Ascending aorta (tissue), 2 donors: ENCODE data around the gene TUBA4A. TPM values are rescaled to one million over a fixed set of nuclear protein-coding genes. Genes with fewer than 3 reads are reported as not detected.

Source experiments
- DNase-seq, 2 donors: peaks; one replicate each; pipeline ENCODE4 v3.0.0-alpha.2; 2019; ENCODE audit warnings: low spot score in 2 of 2
- H3K27ac ChIP-seq, 2 donors: fragments of 200-600 bp; sonication (generic); one replicate each; pipeline ENCODE4 v1.5.1; 2016 to 2017; ENCODE audit warnings: mild to moderate bottlenecking in 1 of 2
- H3K27me3 ChIP-seq: fragments of 200-600 bp; sonication (generic); one replicate; pipeline ENCODE4 v1.5.1; 2017
- H3K36me3 ChIP-seq, 2 donors: fragments of 200-600 bp; sonication (generic); one replicate each; pipeline ENCODE4 v1.5.1; 2016
- H3K4me1 ChIP-seq, 2 donors: fragments of 200-600 bp; sonication (generic); one replicate each; pipeline ENCODE4 v1.5.1; 2016 to 2017; ENCODE audit warnings: mild to moderate bottlenecking in 1 of 2
- H3K4me3 ChIP-seq, 2 donors: fragments of 200-600 bp; sonication (generic); one replicate each; pipeline ENCODE4 v1.5.1; 2016 to 2017; ENCODE audit warnings: mild to moderate bottlenecking in 1 of 2
- H3K9me3 ChIP-seq, 2 donors: fragments of 200-600 bp; sonication (generic); one replicate each; pipeline ENCODE4 v1.5.1; 2016
- CTCF ChIP-seq, 3 experiments: fragments of 200-600 bp in 2 of 3; fragments of 450-650 bp in 1 of 3; sonication (generic) in 2 of 3; IDR thresholded peaks; one replicate each; pipeline ENCODE4 v1.5.1; 2016 to 2019; ENCODE audit warnings: antibody characterized with exemption in 3 of 3, mild to moderate bottlenecking in 1 of 3, moderate library complexity in 1 of 3
- intact Hi-C: fragments of 100-400 bp; cut with DNase I; formaldehyde crosslinking; loops from one replicate; pipeline ENCODE4 v1.15.1; 2023
- total RNA-seq: library from RNA; depleted of rRNA; stranded (reverse); fragments of >200 nt; gene quantifications from one replicate; pipeline ENCODE4 v1.1.0, GENCODE V29; 2016

TUBA4A gene
- total RNA-seq, 1 donor from 2014 or later = 71.1 TPM

DNA sequence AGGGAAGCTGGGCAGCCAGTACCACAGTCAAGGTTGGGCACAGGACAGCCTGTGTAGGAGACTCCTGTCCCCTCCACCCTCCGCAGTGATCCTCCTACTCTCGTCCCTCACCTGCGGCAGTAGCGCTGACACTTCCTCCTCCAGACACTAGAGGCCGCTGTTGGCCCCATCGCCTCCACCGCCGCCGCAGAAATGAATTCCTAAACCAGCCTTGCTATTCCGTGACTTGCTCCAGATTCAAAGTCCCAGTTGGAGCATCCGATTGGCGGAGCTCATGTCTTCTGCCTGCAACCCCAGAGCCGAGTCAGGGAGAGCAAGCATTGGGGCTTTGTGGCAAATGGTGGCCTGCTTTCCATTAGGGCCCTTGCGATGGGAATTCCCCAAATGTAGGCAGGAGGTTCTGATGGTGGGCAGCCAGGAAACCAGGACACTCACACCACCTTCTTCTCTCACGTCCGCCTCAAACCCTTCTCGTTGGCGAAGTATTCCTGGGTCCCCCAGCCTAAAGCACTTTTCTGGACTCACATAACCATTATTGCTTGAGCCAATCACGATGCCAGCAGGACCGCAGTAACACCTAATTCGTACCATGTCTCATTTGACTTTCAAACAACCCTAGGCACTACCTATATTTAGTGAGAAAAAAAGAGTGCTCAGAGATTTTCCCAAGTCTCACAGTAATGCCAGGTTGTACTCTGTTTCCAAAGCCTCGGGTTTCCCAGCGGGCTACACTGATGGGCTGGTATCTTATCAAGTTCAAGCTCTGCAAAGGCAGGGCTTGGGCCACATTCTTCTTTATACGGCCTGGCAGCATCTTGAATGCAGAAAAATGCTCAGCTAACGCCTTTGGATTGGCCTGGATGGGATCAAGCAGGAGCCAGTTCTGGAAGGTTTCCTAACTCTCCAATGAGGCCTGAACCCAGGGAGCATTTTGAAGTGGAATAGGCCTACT lies 24.3 kb upstream of the TUBA4A start:
- Histone ChIP-seq H3K27ac (peak overlapping the region; percentile 99), H3K27me3 (no peaks in the 10 kb centered on the region), H3K9me3 (no peaks in the 10 kb centered on the region), H3K4me1 (peaks cover 15 to 41% of the 10 kb centered on the region in 2 donors), H3K36me3 (peaks cover 17 to 25% of the 10 kb centered on the region in 2 donors), H3K4me3 (peak overlapping the region in 1 of 2 donors; percentile 95)
- intact Hi-C loops = loop anchor here (2.0 to 10.0 kb wide), 5 partner anchors 59 to 267 kb away; partner anchors contain the start of genes ABCB6, CHPF, DNPEP and TMEM198
- TF ChIP-seq CTCF (IDR thresholded peaks at IDR 0.05) = peak; percentile 97 to 99 (median 99)
- peak in 1 of 2 donors; percentile 90 for DNase-seq

DNA sequence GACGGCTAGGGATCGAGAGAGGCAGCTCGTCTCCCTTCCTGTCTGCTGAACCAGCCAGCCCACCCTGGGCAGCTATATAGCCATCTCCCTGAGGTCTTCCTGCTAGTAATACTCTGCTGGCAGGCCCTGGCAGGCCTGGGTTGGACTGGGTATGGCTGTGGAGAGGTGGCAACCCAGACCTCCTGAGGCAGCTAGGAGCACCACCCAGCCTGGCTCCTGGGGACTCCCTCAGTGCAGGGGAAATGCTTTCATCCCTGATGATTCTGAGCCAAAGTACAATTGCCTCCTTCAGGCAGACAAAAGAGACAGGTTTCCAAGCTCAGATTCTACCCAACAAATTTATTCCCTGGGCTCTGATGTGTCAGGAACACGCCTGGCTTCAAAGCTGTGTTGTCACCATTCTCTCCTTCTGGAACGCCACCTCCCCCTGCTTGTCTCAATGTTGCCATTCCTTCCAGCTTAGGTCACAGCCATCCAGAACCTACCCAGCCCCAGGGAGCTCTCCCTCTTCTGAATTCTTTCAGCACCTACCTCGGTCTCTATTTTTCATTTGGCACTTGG lies 20.7 kb upstream of the TUBA4A start:
- intact Hi-C loops = loop anchor here (1.0 to 10.0 kb wide), 4 partner anchors 20 to 270 kb away; partner anchors contain the start of genes CHPF, RETREG2 and TMEM198
- H3K4me3 ChIP-seq = peak overlapping the region in 1 of 2 donors; percentile 5
- peak; percentile 43 to 92 for DNase-seq
- no peaks in the 10 kb centered on the region for H3K36me3 ChIP-seq
- peak overlapping the region; percentile 96 for H3K27ac ChIP-seq
- peak in 1 of 3 experiments; percentile 4 for TF ChIP-seq CTCF (IDR thresholded peaks at IDR 0.05)
- H3K27me3 ChIP-seq = no peaks in the 10 kb centered on the region
- H3K9me3 ChIP-seq = no peaks in the 10 kb centered on the region
- peaks cover 10 to 23% of the 10 kb centered on the region in 2 donors for H3K4me1 ChIP-seq

DNA sequence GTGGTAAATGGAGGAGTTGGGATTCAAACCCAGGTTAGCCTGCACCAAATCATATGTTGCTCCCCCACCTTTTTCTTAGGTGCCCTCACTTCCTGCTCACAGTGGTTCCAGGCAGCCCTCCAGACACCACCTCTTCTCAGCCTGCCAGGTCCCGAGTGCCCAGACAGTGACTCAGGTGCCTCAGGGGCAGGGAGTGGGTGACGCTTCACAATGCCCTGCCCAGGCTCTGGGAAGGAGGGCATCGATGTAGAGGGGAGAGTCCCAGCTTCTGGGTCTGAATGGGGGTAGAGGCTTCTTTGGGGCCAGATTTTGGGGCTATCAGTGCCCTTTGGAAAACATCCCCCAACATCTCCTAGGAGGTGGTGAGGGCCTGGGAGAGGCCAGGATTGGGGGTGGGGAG lies 20.2 kb upstream of the TUBA4A start:
- intact Hi-C loops = loop anchor here (1.0 to 10.0 kb wide), 4 partner anchors 20 to 271 kb away; partner anchors contain the start of genes CHPF, RETREG2 and TMEM198
- TF ChIP-seq CTCF (IDR thresholded peaks at IDR 0.05) = no peak

GRCh38 chr2:219272995-219273394 lies 19.3 kb upstream of the TUBA4A start:
- no peak for TF ChIP-seq CTCF (IDR thresholded peaks at IDR 0.05)
- no peak for DNase-seq
- no peak overlapping the region for H3K4me3 ChIP-seq
- H3K27ac ChIP-seq = peak overlapping the region; percentile 96
- H3K9me3 ChIP-seq = no peaks in the 10 kb centered on the region
- peaks cover 10 to 14% of the 10 kb centered on the region in 2 donors for H3K4me1 ChIP-seq
- intact Hi-C loops = loop anchor here (10.0 kb wide), 1 partner anchor 272 kb away; the partner anchor contains the start of genes CHPF and TMEM198
- no peaks in the 10 kb centered on the region for H3K36me3 ChIP-seq
- no peaks in the 10 kb centered on the region for H3K27me3 ChIP-seq

More for the DNA sequence above, 20.2 kb upstream of the TUBA4A start:
- peak overlapping the region; percentile 96 for H3K27ac ChIP-seq
- H3K27me3 ChIP-seq = no peaks in the 10 kb centered on the region
- no peaks in the 10 kb centered on the region for H3K9me3 ChIP-seq
- no peaks in the 10 kb centered on the region for H3K36me3 ChIP-seq
- H3K4me1 ChIP-seq = peaks cover 10 to 23% of the 10 kb centered on the region in 2 donors
- peak; percentile 52 to 78 for DNase-seq
- H3K4me3 ChIP-seq = peak overlapping the region in 1 of 2 donors; percentile 5

GRCh38 chr2:219272356-219272755 lies 18.6 kb upstream of the TUBA4A start:
- Histone ChIP-seq H3K36me3 (no peaks in the 10 kb centered on the region), H3K4me3 (no peak overlapping the region), H3K27ac (no peak overlapping the region), H3K4me1 (peaks cover 8 to 10% of the 10 kb centered on the region in 2 donors), H3K27me3 (no peaks in the 10 kb centered on the region), H3K9me3 (no peaks in the 10 kb centered on the region)
- no peak for TF ChIP-seq CTCF (IDR thresholded peaks at IDR 0.05)
- no peak for DNase-seq
- intact Hi-C loops = loop anchor here (10.0 kb wide), 1 partner anchor 272 kb away; the partner anchor contains the start of genes CHPF and TMEM198
